HG03571 (cell line): Measurements from ENCODE around the gene ZNF662.

Source experiments
- ATAC-seq: cut with Tn5 transposase; IDR thresholded peaks from one replicate; pipeline ENCODE4 v1.9.1; 2021; ENCODE audit not compliant: unreplicated experiment

The ZNF662 gene

GRCh38 chr3:42886294-42886822, 19.6 kb upstream of the ZNF662 start:
- no peak for ATAC-seq

GRCh38 chr3:42887084-42887483, 18.9 kb upstream of the ZNF662 start:
- no peak for ATAC-seq

- ATAC-seq, result no peak
Observed at GRCh38 chr3:42891042-42891441, 14.9 kb upstream of the ZNF662 start.

- ATAC-seq, result no peak
Observed at GRCh38 chr3:42892169-42892568, 13.8 kb upstream of the ZNF662 start.

- no peak for ATAC-seq
Observed at GRCh38 chr3:42892807-42893206, 13.1 kb upstream of the ZNF662 start.

GRCh38 chr3:42894698-42895579, 11.0 kb upstream of the ZNF662 start:
- ATAC-seq, result no peak

- ATAC-seq, result no peak
Observed at GRCh38 chr3:42895580-42895868, 10.4 kb upstream of the ZNF662 start.

- no peak for ATAC-seq
Observed at GRCh38 chr3:42898896-42899675, 6.9 kb upstream of the ZNF662 start.

GRCh38 chr3:42900226-42901072, 5.5 kb upstream of the ZNF662 start:
- ATAC-seq, result no peak

- ATAC-seq, result no peak
Observed at GRCh38 chr3:42901073-42901415, 4.9 kb upstream of the ZNF662 start.

- no peak for ATAC-seq
Observed at GRCh38 chr3:42902257-42902656, 3.7 kb upstream of the ZNF662 start.

- ATAC-seq, result no peak
Observed at GRCh38 chr3:42904076-42904475, 1.9 kb upstream of the ZNF662 start.

- no peak for ATAC-seq
Observed at GRCh38 chr3:42905740-42906069, 237 bp upstream of the ZNF662 start.

- no peak for ATAC-seq
Observed at GRCh38 chr3:42906848-42907183, 874 bp downstream of the ZNF662 start.

- no peak for ATAC-seq
Observed at GRCh38 chr3:42908675-42909074, 2.7 kb downstream of the ZNF662 start.

- ATAC-seq, result no peak
Observed at GRCh38 chr3:42911551-42911950, 5.6 kb downstream of the ZNF662 start.

- ATAC-seq, result no peak
Observed at GRCh38 chr3:42914771-42915515, 9.0 kb downstream of the ZNF662 start.

- no peak for ATAC-seq
Observed at GRCh38 chr3:42923606-42924005, 17.7 kb downstream of the ZNF662 start.

GRCh38 chr3:42926310-42926709, 20.4 kb downstream of the ZNF662 start:
- ATAC-seq, result no peak

GRCh38 chr3:42934111-42934510, 28.2 kb downstream of the ZNF662 start:
- no peak for ATAC-seq

GRCh38 chr3:42934910-42935309, 29.0 kb downstream of the ZNF662 start:
- ATAC-seq, result no peak
